GM06990 (cell line): ENCODE data around the gene ABCA12.

Experiments
- DNase-seq: peaks from one replicate; pipeline ENCODE4 v3.0.0-alpha.2; 2011; ENCODE audit not compliant: insufficient read length; ENCODE audit errors: extremely low read depth
- H3K27me3 ChIP-seq: replicated peaks from 2 replicates; pipeline ENCODE4 v1.6.0; 2011; ENCODE audit warnings: low read length; ENCODE audit not compliant: control insufficient read depth, insufficient read depth
- H3K36me3 ChIP-seq: 2 replicates; pipeline ENCODE4 v1.5.1; 2011; ENCODE audit warnings: low read length; ENCODE audit not compliant: control insufficient read depth, insufficient read depth
- H3K4me3 ChIP-seq: replicated peaks from 2 replicates; pipeline ENCODE4 v1.5.1; 2011; ENCODE audit warnings: low read depth, mild to moderate bottlenecking, control low read depth, low read length
- TF ChIP-seq, protein P1 (sequence below): IDR thresholded peaks from 2 replicates; pipeline ENCODE4 v1.5.1; 2011; ENCODE audit warnings: low read length, control low read depth, mild to moderate bottlenecking, inconsistent platforms; ENCODE audit not compliant: insufficient read depth, poor library complexity, severe bottlenecking

Gene ABCA12, protein sequence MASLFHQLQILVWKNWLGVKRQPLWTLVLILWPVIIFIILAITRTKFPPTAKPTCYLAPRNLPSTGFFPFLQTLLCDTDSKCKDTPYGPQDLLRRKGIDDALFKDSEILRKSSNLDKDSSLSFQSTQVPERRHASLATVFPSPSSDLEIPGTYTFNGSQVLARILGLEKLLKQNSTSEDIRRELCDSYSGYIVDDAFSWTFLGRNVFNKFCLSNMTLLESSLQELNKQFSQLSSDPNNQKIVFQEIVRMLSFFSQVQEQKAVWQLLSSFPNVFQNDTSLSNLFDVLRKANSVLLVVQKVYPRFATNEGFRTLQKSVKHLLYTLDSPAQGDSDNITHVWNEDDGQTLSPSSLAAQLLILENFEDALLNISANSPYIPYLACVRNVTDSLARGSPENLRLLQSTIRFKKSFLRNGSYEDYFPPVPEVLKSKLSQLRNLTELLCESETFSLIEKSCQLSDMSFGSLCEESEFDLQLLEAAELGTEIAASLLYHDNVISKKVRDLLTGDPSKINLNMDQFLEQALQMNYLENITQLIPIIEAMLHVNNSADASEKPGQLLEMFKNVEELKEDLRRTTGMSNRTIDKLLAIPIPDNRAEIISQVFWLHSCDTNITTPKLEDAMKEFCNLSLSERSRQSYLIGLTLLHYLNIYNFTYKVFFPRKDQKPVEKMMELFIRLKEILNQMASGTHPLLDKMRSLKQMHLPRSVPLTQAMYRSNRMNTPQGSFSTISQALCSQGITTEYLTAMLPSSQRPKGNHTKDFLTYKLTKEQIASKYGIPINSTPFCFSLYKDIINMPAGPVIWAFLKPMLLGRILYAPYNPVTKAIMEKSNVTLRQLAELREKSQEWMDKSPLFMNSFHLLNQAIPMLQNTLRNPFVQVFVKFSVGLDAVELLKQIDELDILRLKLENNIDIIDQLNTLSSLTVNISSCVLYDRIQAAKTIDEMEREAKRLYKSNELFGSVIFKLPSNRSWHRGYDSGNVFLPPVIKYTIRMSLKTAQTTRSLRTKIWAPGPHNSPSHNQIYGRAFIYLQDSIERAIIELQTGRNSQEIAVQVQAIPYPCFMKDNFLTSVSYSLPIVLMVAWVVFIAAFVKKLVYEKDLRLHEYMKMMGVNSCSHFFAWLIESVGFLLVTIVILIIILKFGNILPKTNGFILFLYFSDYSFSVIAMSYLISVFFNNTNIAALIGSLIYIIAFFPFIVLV (N-terminal part only)

DNA sequence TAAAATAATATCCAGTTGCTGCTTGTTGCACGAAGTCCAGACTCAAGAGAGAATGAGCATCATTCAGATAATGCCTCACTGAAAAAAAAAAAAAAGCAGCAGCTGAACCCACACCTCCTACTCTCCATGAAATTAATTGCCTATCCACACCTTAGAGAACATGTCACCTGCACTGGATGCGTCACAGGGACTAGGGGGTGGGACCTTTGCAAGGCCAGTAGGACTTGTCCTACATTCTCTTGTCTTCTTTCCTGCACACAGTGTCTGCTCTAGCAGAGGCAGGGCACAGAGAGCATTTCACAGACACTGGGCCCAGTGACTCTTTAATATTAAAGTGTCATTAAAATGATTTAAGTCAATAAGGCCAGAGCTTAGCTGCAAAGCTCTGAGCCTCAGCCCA lies at the start of gene ABCA12:
Gene ABCA12, minus strand, starts transcription at position 148 of the 400 bp plus-strand sequence. CDS start 418 bp downstream, outside the sequence.
- H3K27me3 ChIP-seq = no peaks in the 10 kb centered on the region
- TF ChIP-seq, protein P1, sequence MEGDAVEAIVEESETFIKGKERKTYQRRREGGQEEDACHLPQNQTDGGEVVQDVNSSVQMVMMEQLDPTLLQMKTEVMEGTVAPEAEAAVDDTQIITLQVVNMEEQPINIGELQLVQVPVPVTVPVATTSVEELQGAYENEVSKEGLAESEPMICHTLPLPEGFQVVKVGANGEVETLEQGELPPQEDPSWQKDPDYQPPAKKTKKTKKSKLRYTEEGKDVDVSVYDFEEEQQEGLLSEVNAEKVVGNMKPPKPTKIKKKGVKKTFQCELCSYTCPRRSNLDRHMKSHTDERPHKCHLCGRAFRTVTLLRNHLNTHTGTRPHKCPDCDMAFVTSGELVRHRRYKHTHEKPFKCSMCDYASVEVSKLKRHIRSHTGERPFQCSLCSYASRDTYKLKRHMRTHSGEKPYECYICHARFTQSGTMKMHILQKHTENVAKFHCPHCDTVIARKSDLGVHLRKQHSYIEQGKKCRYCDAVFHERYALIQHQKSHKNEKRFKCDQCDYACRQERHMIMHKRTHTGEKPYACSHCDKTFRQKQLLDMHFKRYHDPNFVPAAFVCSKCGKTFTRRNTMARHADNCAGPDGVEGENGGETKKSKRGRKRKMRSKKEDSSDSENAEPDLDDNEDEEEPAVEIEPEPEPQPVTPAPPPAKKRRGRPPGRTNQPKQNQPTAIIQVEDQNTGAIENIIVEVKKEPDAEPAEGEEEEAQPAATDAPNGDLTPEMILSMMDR = no peak
- DNase-seq = no peak
- H3K36me3 ChIP-seq = no peaks in the 10 kb centered on the region
- H3K4me3 ChIP-seq = peak within 1 kb of the TSS; percentile 50

DNA sequence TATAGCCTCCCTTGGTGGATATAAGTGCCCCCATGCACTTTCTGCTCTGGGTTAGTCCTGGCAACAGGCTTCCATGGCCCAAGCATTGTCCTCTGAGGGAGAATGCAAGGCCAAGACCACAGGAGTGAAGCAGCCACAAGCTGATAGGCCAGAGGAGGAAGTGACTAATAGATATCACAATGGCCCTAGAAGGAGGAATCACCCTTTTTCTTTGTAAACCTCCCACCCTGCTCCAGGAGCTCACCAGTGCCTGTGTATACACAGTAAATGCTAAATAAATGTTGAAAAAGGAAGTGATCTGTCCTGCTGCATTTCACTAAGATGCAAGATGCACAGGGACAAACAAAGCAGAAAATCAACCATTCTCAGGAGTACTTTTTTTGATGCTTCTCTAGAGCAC lies 49.7 kb upstream of the ABCA12 start:
- TF ChIP-seq, protein P1 = no peak
- no peaks in the 10 kb centered on the region for H3K27me3 ChIP-seq
- no peak for DNase-seq
- H3K36me3 ChIP-seq = no peaks in the 10 kb centered on the region
- no peak overlapping the region for H3K4me3 ChIP-seq

DNA sequence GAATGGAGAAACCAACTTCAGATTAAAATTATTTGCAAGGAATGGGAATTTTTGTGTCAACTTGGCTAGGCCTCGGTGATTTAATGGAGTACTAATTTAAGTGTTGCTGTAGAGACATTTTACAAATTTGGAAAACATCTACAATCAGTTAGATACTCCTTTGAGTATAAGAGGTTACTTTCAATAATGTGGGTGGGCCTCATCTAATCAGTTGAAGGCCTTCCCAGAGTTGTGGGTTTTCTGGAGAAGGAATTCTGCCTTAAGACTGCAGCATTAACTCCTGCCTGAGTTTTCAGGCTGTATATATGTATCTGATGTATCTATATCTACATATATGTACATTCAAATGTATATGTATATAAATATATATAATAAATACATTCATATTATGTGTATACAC lies 47.6 kb upstream of the ABCA12 start:
- no peak for DNase-seq
- TF ChIP-seq, protein P1 = no peak
- Histone ChIP-seq H3K27me3 (no peaks in the 10 kb centered on the region), H3K36me3 (no peaks in the 10 kb centered on the region), H3K4me3 (no peak overlapping the region)

DNA sequence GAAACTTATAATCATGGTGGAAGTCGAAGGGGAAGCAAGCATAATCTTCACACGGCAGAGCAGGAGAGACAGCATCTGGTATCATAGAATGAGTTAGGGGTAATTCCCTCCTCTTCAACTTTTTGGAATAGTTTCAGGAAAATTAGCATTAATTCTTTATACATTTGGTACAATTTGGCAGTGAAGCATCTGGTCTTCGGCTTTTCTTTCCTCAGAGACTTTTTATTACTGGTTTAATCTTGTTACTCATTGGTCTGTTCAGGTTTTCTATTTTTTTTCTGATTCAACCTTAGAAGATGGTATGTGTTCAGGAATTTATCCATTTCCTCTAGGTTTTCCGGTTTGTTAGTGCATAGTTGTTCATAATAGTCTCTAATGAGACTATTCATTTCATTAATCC lies 39.7 kb upstream of the ABCA12 start:
- H3K27me3 ChIP-seq = no peaks in the 10 kb centered on the region
- H3K36me3 ChIP-seq = no peaks in the 10 kb centered on the region
- TF ChIP-seq, protein P1 = no peak
- H3K4me3 ChIP-seq = no peak overlapping the region
- DNase-seq = no peak

DNA sequence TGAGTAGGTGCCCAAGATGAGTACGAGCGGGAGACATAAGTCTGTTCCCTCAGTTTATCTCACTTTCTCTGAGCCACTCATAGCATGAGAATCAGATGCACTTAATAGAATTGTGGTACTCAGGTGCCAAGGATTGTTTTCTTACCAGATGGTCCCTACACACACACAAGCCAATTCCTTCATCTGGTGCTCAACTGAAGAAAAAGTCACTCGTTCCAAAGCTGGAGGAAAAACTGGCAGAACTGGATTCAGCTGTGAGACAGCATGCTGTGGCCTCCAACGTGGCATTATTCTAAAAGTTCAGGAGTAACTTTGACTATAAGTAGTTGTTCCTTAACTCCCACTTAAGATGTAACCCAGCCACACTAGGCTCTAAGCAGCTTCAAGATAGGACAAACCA lies 33.4 kb upstream of the ABCA12 start:
- no peak for DNase-seq
- Histone ChIP-seq H3K36me3 (no peaks in the 10 kb centered on the region), H3K4me3 (no peak overlapping the region), H3K27me3 (no peaks in the 10 kb centered on the region)
- TF ChIP-seq, protein P1 = no peak
